Neural cell (in vitro differentiated cells): ENCODE measurements around the gene PRDX5. TPM values are rescaled to one million over a fixed set of nuclear protein-coding genes. Genes with fewer than 3 reads are reported as not detected.

Experiments used
- H2AFZ ChIP-seq: fragments of 200-600, 300-800 bp; sonication (generic), shearing (Covaris generic); 2 replicates; pipeline ENCODE4 v1.6.0; 2014; ENCODE audit warnings: low read depth, mild to moderate bottlenecking, antibody characterized with exemption, low read length, moderate library complexity
- H3F3A ChIP-seq: fragments of 200-600 bp; shearing (Covaris generic); 2 replicates; pipeline ENCODE4 v1.6.1; 2016; ENCODE audit warnings: mild to moderate bottlenecking, moderate library complexity, mixed read lengths, antibody characterized with exemption, low read length; ENCODE audit not compliant: insufficient read depth, poor library complexity, severe bottlenecking
- H3K27ac ChIP-seq: fragments of 200-600, 300-800 bp; sonication (generic), shearing (Covaris generic); 2 replicates; pipeline ENCODE4 v1.5.1; 2014; ENCODE audit warnings: mild to moderate bottlenecking, low read length, moderate library complexity
- H3K27me3 ChIP-seq: fragments of 300-800, 200-600 bp; sonication (generic), shearing (Covaris generic); 2 replicates; pipeline ENCODE4 v1.6.0; 2014; ENCODE audit warnings: mild to moderate bottlenecking, low read depth, low read length, moderate library complexity; ENCODE audit not compliant: insufficient read depth
- H3K36me3 ChIP-seq: fragments of 300-800, 200-600 bp; sonication (generic), shearing (Covaris generic); 2 replicates; pipeline ENCODE4 v1.5.1; 2014; ENCODE audit warnings: mild to moderate bottlenecking, antibody characterized with exemption, low read length, moderate library complexity; ENCODE audit not compliant: insufficient read depth
- H3K4me2 ChIP-seq: fragments of 300-800, 200-600 bp; sonication (generic), shearing (Covaris generic); 2 replicates; pipeline ENCODE4 v1.6.0; 2014; ENCODE audit warnings: mild to moderate bottlenecking, low read length
- H3K4me3 ChIP-seq: fragments of 300-800, 200-600 bp; sonication (generic), shearing (Covaris generic); 2 replicates; pipeline ENCODE4 v1.5.1; 2014; ENCODE audit warnings: mild to moderate bottlenecking, low read length, moderate library complexity
- H3K79me2 ChIP-seq: fragments of 200-600 bp; shearing (Covaris generic); replicated peaks from 2 replicates; pipeline ENCODE4 v1.6.0; 2014; ENCODE audit warnings: mild to moderate bottlenecking, low read length, moderate library complexity; ENCODE audit not compliant: insufficient read depth
- H3K9ac ChIP-seq: fragments of 300-800, 200-600 bp; sonication (generic), shearing (Covaris generic); 2 replicates; pipeline ENCODE4 v1.6.1; 2016; ENCODE audit warnings: mild to moderate bottlenecking, low read length, mixed read lengths
- H3K9me2 ChIP-seq: fragments of 200-600 bp; shearing (Covaris generic); 2 replicates; pipeline ENCODE4 v1.6.1; 2016; ENCODE audit warnings: mild to moderate bottlenecking, low read length, mixed read lengths; ENCODE audit not compliant: insufficient read depth
- H3K9me3 ChIP-seq: fragments of 200-600, 300-800 bp; sonication (generic), shearing (Covaris generic); 2 replicates; pipeline ENCODE4 v1.6.1; 2016; ENCODE audit warnings: mild to moderate bottlenecking, mixed run types, low read length, moderate library complexity, mixed read lengths
- H4K20me1 ChIP-seq: fragments of 200-600 bp; shearing (Covaris generic); 2 replicates; pipeline ENCODE4 v1.6.1; 2016; ENCODE audit warnings: mild to moderate bottlenecking, mixed run types; ENCODE audit not compliant: insufficient read depth
- EP300 ChIP-seq: fragments of 450-650 bp; conservative IDR thresholded peaks from 2 replicates; pipeline ENCODE4 v1.6.1; 2014; ENCODE audit warnings: antibody characterized with exemption, mild to moderate bottlenecking, moderate library complexity; ENCODE audit not compliant: poor library complexity, severe bottlenecking
- EZH2 ChIP-seq: fragments of 200-600, 300-800 bp; shearing (Covaris generic), sonication (generic); IDR thresholded peaks from 2 replicates; pipeline ENCODE4 v1.6.1; 2014; ENCODE audit warnings: antibody characterized with exemption, low read length, borderline replicate concordance, mild to moderate bottlenecking; ENCODE audit not compliant: insufficient read depth, poor library complexity, severe bottlenecking
- MXI1 ChIP-seq: fragments of 450-650 bp; conservative IDR thresholded peaks from 2 replicates; pipeline ENCODE4 v1.6.1; 2014; ENCODE audit warnings: antibody characterized with exemption, mild to moderate bottlenecking; ENCODE audit not compliant: poor library complexity, severe bottlenecking
- POLR2AphosphoS5 ChIP-seq: IDR thresholded peaks from 2 replicates; pipeline ENCODE4 v1.6.1; 2012
- RAD21 ChIP-seq: fragments of 450-650 bp; conservative IDR thresholded peaks from 2 replicates; pipeline ENCODE4 v1.6.1; 2014; ENCODE audit warnings: antibody characterized with exemption, mild to moderate bottlenecking, moderate library complexity
- SMC3 ChIP-seq: fragments of 450-650 bp; conservative IDR thresholded peaks from 2 replicates; pipeline ENCODE4 v1.6.1; 2014; ENCODE audit warnings: antibody characterized with exemption, mild to moderate bottlenecking, moderate library complexity; ENCODE audit not compliant: poor library complexity
- TAF1 ChIP-seq: IDR thresholded peaks from 2 replicates; pipeline ENCODE4 v1.6.1; 2012; ENCODE audit warnings: low read depth
- polyA plus RNA-seq: library from polyadenylated mRNA; depleted of rRNA; stranded (reverse); fragments of >200 nt; gene quantifications from 2 replicates; pipeline ENCODE4 v1.2.3, GENCODE V29; 2014
- TF ChIP-seq, protein P1 (sequence below): IDR thresholded peaks from 2 replicates; pipeline ENCODE4 v1.6.1; 2012; ENCODE audit warnings: borderline replicate concordance
- TF ChIP-seq, protein P2 (sequence below): fragments of 450-650 bp; IDR thresholded peaks from 2 replicates; pipeline ENCODE4 v1.5.1; 2014; ENCODE audit warnings: antibody characterized with exemption, mild to moderate bottlenecking, moderate library complexity; ENCODE audit not compliant: poor library complexity, severe bottlenecking

PRDX5 gene
- polyA plus RNA-seq, 1 donor from 2014 or later: 452 TPM

DNA sequence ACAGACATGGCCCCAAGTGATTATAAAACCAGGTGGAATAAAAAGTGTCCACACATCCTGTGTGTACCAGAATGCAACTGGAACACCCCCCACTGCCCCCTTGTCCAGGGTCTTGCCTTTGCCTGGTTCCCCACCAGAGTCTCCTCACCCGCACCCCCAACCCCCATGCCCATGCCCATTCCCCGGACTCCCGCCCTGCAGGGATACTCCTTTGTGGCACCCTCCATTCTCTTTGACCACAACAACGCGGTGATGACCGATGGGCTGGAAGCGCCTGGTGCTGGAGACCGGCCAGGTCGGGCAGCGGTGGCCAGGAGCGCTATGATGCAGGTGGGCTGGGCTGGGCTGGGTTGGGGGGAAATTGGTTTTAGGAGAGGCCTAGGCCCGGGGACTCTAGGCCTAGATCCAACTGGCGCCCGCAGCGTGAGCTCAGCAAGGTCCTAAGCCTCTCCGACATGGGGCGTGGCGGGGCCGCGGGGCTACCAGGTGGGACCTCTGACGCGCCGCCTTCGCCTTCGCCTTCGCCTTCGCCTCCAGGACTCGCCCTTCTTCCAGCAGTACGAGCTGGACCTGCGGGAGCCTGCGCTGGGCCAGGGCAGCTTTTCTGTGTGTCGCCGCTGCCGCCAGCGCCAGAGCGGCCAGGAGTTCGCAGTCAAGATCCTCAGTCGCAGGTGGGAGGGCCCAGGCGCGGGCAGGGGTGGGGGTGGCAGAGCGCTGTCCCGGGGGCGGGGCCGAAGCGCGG, 50.2 kb downstream of the PRDX5 start:
- H2AFZ ChIP-seq: no peak overlapping the region
- H3K27ac ChIP-seq: no peak overlapping the region
- H3K36me3 ChIP-seq: no peaks in the 10 kb centered on the region
- no peaks in the 10 kb centered on the region for H4K20me1 ChIP-seq
- H3F3A ChIP-seq: no peaks in the 10 kb centered on the region
- no peak overlapping the region for H3K9ac ChIP-seq
- H3K27me3 ChIP-seq: no peaks in the 10 kb centered on the region
- H3K4me2 ChIP-seq: no peak overlapping the region
- TF ChIP-seq EZH2 (no peak), MXI1 (no peak), RAD21 (no peak), TAF1 (no peak)
- H3K79me2 ChIP-seq: no peaks in the 10 kb centered on the region
- H3K9me2 ChIP-seq: no peaks in the 10 kb centered on the region
- no peak overlapping the region for H3K4me3 ChIP-seq
- no peaks in the 10 kb centered on the region for H3K9me3 ChIP-seq

DNA sequence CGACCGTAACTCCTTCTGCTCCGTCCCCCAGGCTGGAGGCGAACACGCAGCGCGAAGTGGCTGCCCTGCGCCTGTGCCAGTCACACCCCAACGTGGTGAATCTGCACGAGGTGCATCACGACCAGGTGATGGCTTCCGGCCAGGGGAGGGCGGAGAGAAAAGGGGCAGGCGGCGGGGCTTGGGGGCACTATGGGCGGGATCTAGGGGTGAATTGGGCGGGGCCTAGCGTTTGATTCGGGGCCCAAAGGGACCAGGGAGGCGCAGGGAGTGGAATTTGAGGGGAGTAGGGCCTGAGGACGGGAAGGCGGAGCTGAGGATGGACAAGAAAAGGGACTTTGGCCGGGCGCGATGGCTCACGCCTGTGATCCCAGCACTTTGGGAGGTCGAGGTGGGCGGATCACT, 50.8 kb downstream of the PRDX5 start:
- Histone ChIP-seq H3K27me3 (no peaks in the 10 kb centered on the region), H3K9me2 (no peaks in the 10 kb centered on the region), H3K27ac (no peak overlapping the region), H3K79me2 (no peaks in the 10 kb centered on the region), H4K20me1 (no peaks in the 10 kb centered on the region), H3K4me3 (no peak overlapping the region), H3K9ac (no peak overlapping the region), H2AFZ (no peak overlapping the region), H3K4me2 (no peak overlapping the region), H3F3A (no peaks in the 10 kb centered on the region), H3K9me3 (no peaks in the 10 kb centered on the region), H3K36me3 (no peaks in the 10 kb centered on the region)
- TF ChIP-seq, protein P1, sequence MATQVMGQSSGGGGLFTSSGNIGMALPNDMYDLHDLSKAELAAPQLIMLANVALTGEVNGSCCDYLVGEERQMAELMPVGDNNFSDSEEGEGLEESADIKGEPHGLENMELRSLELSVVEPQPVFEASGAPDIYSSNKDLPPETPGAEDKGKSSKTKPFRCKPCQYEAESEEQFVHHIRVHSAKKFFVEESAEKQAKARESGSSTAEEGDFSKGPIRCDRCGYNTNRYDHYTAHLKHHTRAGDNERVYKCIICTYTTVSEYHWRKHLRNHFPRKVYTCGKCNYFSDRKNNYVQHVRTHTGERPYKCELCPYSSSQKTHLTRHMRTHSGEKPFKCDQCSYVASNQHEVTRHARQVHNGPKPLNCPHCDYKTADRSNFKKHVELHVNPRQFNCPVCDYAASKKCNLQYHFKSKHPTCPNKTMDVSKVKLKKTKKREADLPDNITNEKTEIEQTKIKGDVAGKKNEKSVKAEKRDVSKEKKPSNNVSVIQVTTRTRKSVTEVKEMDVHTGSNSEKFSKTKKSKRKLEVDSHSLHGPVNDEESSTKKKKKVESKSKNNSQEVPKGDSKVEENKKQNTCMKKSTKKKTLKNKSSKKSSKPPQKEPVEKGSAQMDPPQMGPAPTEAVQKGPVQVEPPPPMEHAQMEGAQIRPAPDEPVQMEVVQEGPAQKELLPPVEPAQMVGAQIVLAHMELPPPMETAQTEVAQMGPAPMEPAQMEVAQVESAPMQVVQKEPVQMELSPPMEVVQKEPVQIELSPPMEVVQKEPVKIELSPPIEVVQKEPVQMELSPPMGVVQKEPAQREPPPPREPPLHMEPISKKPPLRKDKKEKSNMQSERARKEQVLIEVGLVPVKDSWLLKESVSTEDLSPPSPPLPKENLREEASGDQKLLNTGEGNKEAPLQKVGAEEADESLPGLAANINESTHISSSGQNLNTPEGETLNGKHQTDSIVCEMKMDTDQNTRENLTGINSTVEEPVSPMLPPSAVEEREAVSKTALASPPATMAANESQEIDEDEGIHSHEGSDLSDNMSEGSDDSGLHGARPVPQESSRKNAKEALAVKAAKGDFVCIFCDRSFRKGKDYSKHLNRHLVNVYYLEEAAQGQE: no peak
- no peak for TF ChIP-seq TAF1
- TF ChIP-seq SMC3: no peak
- no peak for TF ChIP-seq EZH2
- TF ChIP-seq, protein P2, sequence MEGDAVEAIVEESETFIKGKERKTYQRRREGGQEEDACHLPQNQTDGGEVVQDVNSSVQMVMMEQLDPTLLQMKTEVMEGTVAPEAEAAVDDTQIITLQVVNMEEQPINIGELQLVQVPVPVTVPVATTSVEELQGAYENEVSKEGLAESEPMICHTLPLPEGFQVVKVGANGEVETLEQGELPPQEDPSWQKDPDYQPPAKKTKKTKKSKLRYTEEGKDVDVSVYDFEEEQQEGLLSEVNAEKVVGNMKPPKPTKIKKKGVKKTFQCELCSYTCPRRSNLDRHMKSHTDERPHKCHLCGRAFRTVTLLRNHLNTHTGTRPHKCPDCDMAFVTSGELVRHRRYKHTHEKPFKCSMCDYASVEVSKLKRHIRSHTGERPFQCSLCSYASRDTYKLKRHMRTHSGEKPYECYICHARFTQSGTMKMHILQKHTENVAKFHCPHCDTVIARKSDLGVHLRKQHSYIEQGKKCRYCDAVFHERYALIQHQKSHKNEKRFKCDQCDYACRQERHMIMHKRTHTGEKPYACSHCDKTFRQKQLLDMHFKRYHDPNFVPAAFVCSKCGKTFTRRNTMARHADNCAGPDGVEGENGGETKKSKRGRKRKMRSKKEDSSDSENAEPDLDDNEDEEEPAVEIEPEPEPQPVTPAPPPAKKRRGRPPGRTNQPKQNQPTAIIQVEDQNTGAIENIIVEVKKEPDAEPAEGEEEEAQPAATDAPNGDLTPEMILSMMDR: no peak
- no peak for TF ChIP-seq MXI1
- TF ChIP-seq POLR2AphosphoS5: no peak
- no peak for TF ChIP-seq RAD21
- no peak for TF ChIP-seq EP300
